Osteoblast (primary cell): ENCODE data around the gene SERPINB3. TPM values are rescaled to one million over a fixed set of nuclear protein-coding genes. Genes with fewer than 3 reads are reported as not detected.

Experiments used
- DNase-seq: peaks from one replicate; pipeline ENCODE4 v3.0.0; 2011; ENCODE audit warnings: low spot score, mixed read lengths; ENCODE audit not compliant: insufficient read length; ENCODE audit errors: missing footprints
- H2AFZ ChIP-seq: 2 replicates; pipeline ENCODE4 v1.6.0; 2011; ENCODE audit warnings: mild to moderate bottlenecking, low read length
- H3K27ac ChIP-seq: 2 replicates; pipeline ENCODE4 v1.5.1; 2011; ENCODE audit warnings: mild to moderate bottlenecking, low read depth, low read length, moderate library complexity
- H3K27me3 ChIP-seq: 2 replicates; pipeline ENCODE4 v1.6.0; 2012; ENCODE audit warnings: mild to moderate bottlenecking, control low read depth, inconsistent platforms, low read length, moderate library complexity; ENCODE audit not compliant: insufficient read depth
- H3K36me3 ChIP-seq: 2 replicates; pipeline ENCODE4 v1.5.1; 2011; ENCODE audit warnings: mild to moderate bottlenecking, low read length, control low read depth, moderate library complexity; ENCODE audit not compliant: insufficient read depth
- H3K4me1 ChIP-seq: 2 replicates; pipeline ENCODE4 v1.5.1; 2011; ENCODE audit warnings: mild to moderate bottlenecking, low read length, control low read depth, moderate library complexity; ENCODE audit not compliant: insufficient read depth
- H3K4me2 ChIP-seq: 2 replicates; pipeline ENCODE4 v1.6.0; 2011; ENCODE audit warnings: mild to moderate bottlenecking, low read length; ENCODE audit not compliant: insufficient read depth
- H3K4me3 ChIP-seq: fragments of 200-600 bp; sonication (generic); 3 replicates; pipeline ENCODE4 v1.5.1; 2012; ENCODE audit warnings: mild to moderate bottlenecking, low read length, inconsistent platforms; ENCODE audit not compliant: insufficient read depth
- H3K79me2 ChIP-seq: 2 replicates; pipeline ENCODE4 v1.6.0; 2012; ENCODE audit warnings: mild to moderate bottlenecking, low read length, control low read depth, inconsistent platforms; ENCODE audit not compliant: insufficient read depth
- H3K9me3 ChIP-seq: 2 replicates; pipeline ENCODE4 v1.5.1; 2011; ENCODE audit warnings: low read depth, low read length, control low read depth
- H4K20me1 ChIP-seq: 2 replicates; pipeline ENCODE4 v1.6.0; 2012; ENCODE audit warnings: mild to moderate bottlenecking, low read length, control low read depth; ENCODE audit not compliant: insufficient read depth
- CTCF ChIP-seq: IDR thresholded peaks from 2 replicates; pipeline ENCODE4 v1.5.1; 2011; ENCODE audit warnings: mild to moderate bottlenecking, low read depth, low read length, moderate library complexity; ENCODE audit errors: extremely low read depth
- total RNA-seq: library from RNA; depleted of rRNA; stranded (reverse); fragments of >200 nt; gene quantifications from 2 replicates; pipeline ENCODE4 v1.2.3, GENCODE V29; 2012

The SERPINB3 gene
- total RNA-seq, 1 donor, result not detected

- Histone ChIP-seq H3K27ac (no peak within 1 kb of the TSS), H3K4me1 (no peaks in the 10 kb centered on the region), H4K20me1 (no peaks in the 10 kb centered on the region), H2AFZ (no peak within 1 kb of the TSS), H3K9me3 (no peaks in the 10 kb centered on the region), H3K4me3 (no peak within 1 kb of the TSS), H3K27me3 (no peaks in the 10 kb centered on the region), H3K79me2 (no peaks in the 10 kb centered on the region), H3K36me3 (no peaks in the 10 kb centered on the region), H3K4me2 (no peak within 1 kb of the TSS)
- no peak for TF ChIP-seq CTCF
- no peak for DNase-seq
Observed at GRCh38 chr18:63702660-63703059, 41.0 kb upstream of the SERPINB3 start, which contains the start of gene SERPINB11. Gene SERPINB11, plus strand, starts transcription at chr18:63702960. Its CDS starts 7,234 bp downstream, at chr18:63710194.

- Histone ChIP-seq H3K4me1 (no peaks in the 10 kb centered on the region), H3K9me3 (no peaks in the 10 kb centered on the region), H3K36me3 (no peaks in the 10 kb centered on the region), H3K27ac (no peak overlapping the region), H3K4me2 (no peak overlapping the region), H3K27me3 (no peaks in the 10 kb centered on the region), H3K4me3 (no peak overlapping the region), H4K20me1 (no peaks in the 10 kb centered on the region), H2AFZ (no peak overlapping the region), H3K79me2 (no peaks in the 10 kb centered on the region)
- DNase-seq, result no peak
- TF ChIP-seq CTCF, result no peak
Observed at GRCh38 chr18:63701952-63702351, 40.3 kb upstream of the SERPINB3 start.

- H3K4me2 ChIP-seq, result no peak overlapping the region
- no peaks in the 10 kb centered on the region for H3K9me3 ChIP-seq
- no peak overlapping the region for H2AFZ ChIP-seq
- no peak for DNase-seq
- no peaks in the 10 kb centered on the region for H3K4me1 ChIP-seq
- no peaks in the 10 kb centered on the region for H4K20me1 ChIP-seq
- no peak for TF ChIP-seq CTCF
- H3K27me3 ChIP-seq, result no peaks in the 10 kb centered on the region
- no peaks in the 10 kb centered on the region for H3K36me3 ChIP-seq
- H3K4me3 ChIP-seq, result no peak overlapping the region
- H3K79me2 ChIP-seq, result no peaks in the 10 kb centered on the region
- no peak overlapping the region for H3K27ac ChIP-seq
Observed at GRCh38 chr18:63700501-63700900, 38.8 kb upstream of the SERPINB3 start.

- DNase-seq, result no peak
- TF ChIP-seq CTCF, result no peak
- Histone ChIP-seq H3K79me2 (no peaks in the 10 kb centered on the region), H3K9me3 (no peaks in the 10 kb centered on the region), H3K27me3 (no peaks in the 10 kb centered on the region), H2AFZ (no peak overlapping the region), H3K36me3 (no peaks in the 10 kb centered on the region), H3K4me3 (no peak overlapping the region), H3K27ac (no peak overlapping the region), H4K20me1 (no peaks in the 10 kb centered on the region), H3K4me1 (no peaks in the 10 kb centered on the region), H3K4me2 (no peak overlapping the region)
Observed at GRCh38 chr18:63697097-63697660, 35.5 kb upstream of the SERPINB3 start.
